K562 (cell line): Measurements from ENCODE around the gene CHD6. TPM values are rescaled to one million over a fixed set of nuclear protein-coding genes. Genes with fewer than 3 reads are reported as not detected.

Experiments
- GTF2F1 ChIP-seq: IDR thresholded peaks from 2 replicates; pipeline ENCODE4 v1.6.1; 2011; ENCODE audit warnings: low read depth, low read length, improper control_type of control experiment
- MCM7 ChIP-seq, 2 experiments: fragments of 450-650 bp; IDR thresholded peaks; 2 replicates each; pipeline ENCODE4 v1.6.1; 2016 to 2018
- NFE2L1 ChIP-seq: fragments of 450-650 bp; IDR thresholded peaks from 2 replicates; pipeline ENCODE4 v1.6.1; 2016; ENCODE audit warnings: missing genetic modification characterization, low read depth, mild to moderate bottlenecking, missing compliant biosample characterization, moderate library complexity, borderline replicate concordance
- NONO ChIP-seq, 2 experiments: fragments of 200-400 bp in 1 of 2; fragments of 450-650 bp in 1 of 2; formaldehyde crosslinking in 1 of 2; IDR thresholded peaks; 2 replicates each; pipeline ENCODE4 v1.6.1; 2017; ENCODE audit warnings: low read depth in 2 of 2, mild to moderate bottlenecking in 2 of 2, moderate library complexity in 2 of 2, low read length in 1 of 2
- RBBP5 ChIP-seq: fragments of 200-600 bp; sonication (generic); IDR thresholded peaks from 2 replicates; pipeline ENCODE4 v1.6.1; 2012; ENCODE audit warnings: borderline replicate concordance, mild to moderate bottlenecking, low read length, control low read depth, inconsistent platforms; ENCODE audit not compliant: insufficient read depth, poor library complexity, severe bottlenecking
- RBM14 ChIP-seq: fragments of 200-400 bp; formaldehyde crosslinking; IDR thresholded peaks from 2 replicates; pipeline ENCODE4 v1.6.1; 2018; ENCODE audit warnings: low read depth, mild to moderate bottlenecking, low read length, moderate library complexity, borderline replicate concordance; ENCODE audit not compliant: insufficient read depth
- SRSF3 ChIP-seq: fragments of 200-400 bp; formaldehyde crosslinking; IDR thresholded peaks from 2 replicates; pipeline ENCODE4 v1.6.1; 2016; ENCODE audit warnings: mild to moderate bottlenecking, low read length, moderate library complexity; ENCODE audit not compliant: insufficient read depth
- ZFX ChIP-seq: sonication (generic); formaldehyde crosslinking; IDR thresholded peaks from 2 replicates; pipeline ENCODE4 v1.8.0; 2022; ENCODE audit warnings: mild to moderate bottlenecking, missing genetic modification reagents, moderate library complexity
- ZNF140 ChIP-seq: fragments of 250-450 bp; sonication (Bioruptor Pico); IDR thresholded peaks from 2 replicates; pipeline ENCODE4 v1.8.0; 2021; ENCODE audit warnings: moderate library complexity, mild to moderate bottlenecking, inconsistent platforms
- ZNF282 ChIP-seq: sonication (generic); formaldehyde crosslinking; IDR thresholded peaks from 2 replicates; pipeline ENCODE4 v1.8.1; 2023; ENCODE audit warnings: missing genetic modification reagents
- ZNF586 ChIP-seq: fragments of 450-650 bp; formaldehyde crosslinking; conservative IDR thresholded peaks from 2 replicates; pipeline ENCODE4 v1.4.0; 2020; ENCODE audit warnings: mild to moderate bottlenecking, moderate library complexity
- polyA plus RNA-seq, 8 experiments: library from polyadenylated mRNA; depleted of rRNA in 4 of 8; stranded (reverse) in 5 of 8; unstranded in 3 of 8; fragments of >200 nt; fragmentation: Nextera tagmentation in 2 of 8; fragmentation: Illumina TruSeq in 1 of 8; extraction: Ambion mirVana in 2 of 8; extraction: Trizol in 1 of 8; gene quantifications; 2 replicates each; pipeline versions ENCODE4 v1.2.1 to v1.2.3, GENCODE V29; 2011 to 2014; ENCODE audit warnings: inconsistent platforms in 1 of 8, missing spikeins in 1 of 8
- total RNA-seq, 7 experiments: library from RNA; depleted of rRNA in 6 of 7; stranded (reverse); fragments of >200 nt in 6 of 7; fragmentation: Illumina TruSeq in 2 of 7; extraction: Trizol in 2 of 7; gene quantifications; 2 replicates each; pipeline versions ENCODE4 v1.2.1 to v1.2.3, GENCODE V29; 2011 to 2021; ENCODE audit warnings: low replicate concordance in 1 of 7
- TF ChIP-seq, protein P1 (sequence below): fragments of 450-650 bp; IDR thresholded peaks from 2 replicates; pipeline ENCODE4 v1.7.1; 2018; ENCODE audit warnings: mild to moderate bottlenecking, low read depth; ENCODE audit not compliant: partially characterized antibody
- TF ChIP-seq, protein P2 (sequence below): IDR thresholded peaks from 2 replicates; pipeline ENCODE4 v1.6.1; 2014; ENCODE audit warnings: antibody characterized with exemption
- TF ChIP-seq, protein P3 (sequence below): sonication (generic); formaldehyde crosslinking; IDR thresholded peaks from 2 replicates; pipeline ENCODE4 v1.8.0; 2022; ENCODE audit warnings: missing genetic modification reagents, mild to moderate bottlenecking, moderate library complexity, borderline replicate concordance
- TF ChIP-seq, protein P4 (sequence below), 2 experiments: IDR thresholded peaks in 1 of 2; conservative IDR thresholded peaks in 1 of 2; 2 replicates each; pipeline ENCODE4 v1.6.1; 2016; ENCODE audit warnings: low read depth in 2 of 2, mild to moderate bottlenecking in 1 of 2, missing compliant biosample characterization in 1 of 2, missing genetic modification characterization in 1 of 2, moderate library complexity in 1 of 2
- TF ChIP-seq, protein P5 (sequence below): sonication (generic); formaldehyde crosslinking; IDR thresholded peaks from 2 replicates; pipeline ENCODE4 v1.8.0; 2022; ENCODE audit warnings: mild to moderate bottlenecking, missing genetic modification reagents

Gene CHD6
- total and polyA plus RNA-seq, 9 of the 15 experiments (the other 6 are each of a cell fraction or from before 2014, with no cell fraction given): 3.9 to 24.2 (median 12.8) TPM

DNA sequence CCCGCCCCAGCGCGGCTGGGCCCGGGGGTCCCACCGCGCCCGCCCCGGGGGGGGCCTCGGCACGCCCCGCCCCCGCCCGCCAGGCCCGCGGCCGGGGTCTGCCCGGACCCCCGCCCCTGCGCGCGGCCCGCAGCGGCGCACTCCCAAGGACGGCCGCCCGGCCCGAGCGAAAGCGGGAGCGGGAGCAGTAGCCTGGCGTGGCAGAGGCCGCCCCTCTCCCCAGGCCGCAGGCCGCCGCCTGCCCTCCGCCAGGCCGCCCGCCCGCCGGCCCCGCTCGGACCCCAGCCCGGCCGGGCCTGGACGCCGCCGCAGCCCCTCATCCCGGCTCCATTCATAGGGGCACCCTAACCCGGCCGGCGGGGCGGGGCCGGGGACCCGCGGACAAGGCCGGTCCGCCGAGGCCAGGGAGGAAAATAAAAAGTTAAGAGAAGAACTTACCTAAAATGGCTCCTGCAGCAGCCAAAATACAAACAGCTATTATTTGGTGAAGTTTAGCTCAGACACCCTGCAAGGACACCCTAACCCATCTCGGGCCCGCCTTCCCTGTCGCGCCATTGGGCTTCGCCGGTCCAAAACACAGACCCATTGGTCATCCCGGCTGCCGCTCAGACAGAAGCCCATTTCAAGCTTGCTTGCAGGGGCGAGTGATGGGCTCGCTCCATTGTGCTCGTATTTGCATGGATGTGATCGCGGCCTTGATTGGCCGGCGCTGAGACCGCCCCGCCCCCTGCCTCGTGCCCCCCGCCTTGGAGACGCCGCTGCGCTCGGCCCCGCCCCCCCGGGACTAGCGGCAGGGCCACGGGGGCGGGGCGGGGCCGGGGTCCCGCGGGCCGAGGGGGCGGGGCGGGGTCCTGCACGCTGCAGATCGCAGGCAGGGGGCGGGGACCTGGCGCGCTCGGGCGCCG lies at the start of gene CHD6 (continued):
- TF ChIP-seq, protein P1, sequence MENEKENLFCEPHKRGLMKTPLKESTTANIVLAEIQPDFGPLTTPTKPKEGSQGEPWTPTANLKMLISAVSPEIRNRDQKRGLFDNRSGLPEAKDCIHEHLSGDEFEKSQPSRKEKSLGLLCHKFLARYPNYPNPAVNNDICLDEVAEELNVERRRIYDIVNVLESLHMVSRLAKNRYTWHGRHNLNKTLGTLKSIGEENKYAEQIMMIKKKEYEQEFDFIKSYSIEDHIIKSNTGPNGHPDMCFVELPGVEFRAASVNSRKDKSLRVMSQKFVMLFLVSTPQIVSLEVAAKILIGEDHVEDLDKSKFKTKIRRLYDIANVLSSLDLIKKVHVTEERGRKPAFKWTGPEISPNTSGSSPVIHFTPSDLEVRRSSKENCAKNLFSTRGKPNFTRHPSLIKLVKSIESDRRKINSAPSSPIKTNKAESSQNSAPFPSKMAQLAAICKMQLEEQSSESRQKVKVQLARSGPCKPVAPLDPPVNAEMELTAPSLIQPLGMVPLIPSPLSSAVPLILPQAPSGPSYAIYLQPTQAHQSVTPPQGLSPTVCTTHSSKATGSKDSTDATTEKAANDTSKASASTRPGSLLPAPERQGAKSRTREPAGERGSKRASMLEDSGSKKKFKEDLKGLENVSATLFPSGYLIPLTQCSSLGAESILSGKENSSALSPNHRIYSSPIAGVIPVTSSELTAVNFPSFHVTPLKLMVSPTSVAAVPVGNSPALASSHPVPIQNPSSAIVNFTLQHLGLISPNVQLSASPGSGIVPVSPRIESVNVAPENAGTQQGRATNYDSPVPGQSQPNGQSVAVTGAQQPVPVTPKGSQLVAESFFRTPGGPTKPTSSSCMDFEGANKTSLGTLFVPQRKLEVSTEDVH: no peak
- TF ChIP-seq, protein P2, sequence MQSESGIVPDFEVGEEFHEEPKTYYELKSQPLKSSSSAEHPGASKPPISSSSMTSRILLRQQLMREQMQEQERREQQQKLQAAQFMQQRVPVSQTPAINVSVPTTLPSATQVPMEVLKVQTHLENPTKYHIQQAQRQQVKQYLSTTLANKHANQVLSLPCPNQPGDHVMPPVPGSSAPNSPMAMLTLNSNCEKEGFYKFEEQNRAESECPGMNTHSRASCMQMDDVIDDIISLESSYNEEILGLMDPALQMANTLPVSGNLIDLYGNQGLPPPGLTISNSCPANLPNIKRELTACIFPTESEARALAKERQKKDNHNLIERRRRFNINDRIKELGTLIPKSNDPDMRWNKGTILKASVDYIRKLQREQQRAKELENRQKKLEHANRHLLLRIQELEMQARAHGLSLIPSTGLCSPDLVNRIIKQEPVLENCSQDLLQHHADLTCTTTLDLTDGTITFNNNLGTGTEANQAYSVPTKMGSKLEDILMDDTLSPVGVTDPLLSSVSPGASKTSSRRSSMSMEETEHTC: no peak
- TF ChIP-seq NONO (IDR thresholded peaks at IDR 0.05; ENCODE audit: low read depth in 2 of 2, low read length in 1 of 2): peak in 1 of 2 experiments; percentile 68; a peak in 1 of 4 replicates
- TF ChIP-seq GTF2F1: no peak
- no peak for TF ChIP-seq ZNF586
- peak; percentile 83 for TF ChIP-seq RBBP5
- TF ChIP-seq RBM14: no peak
- TF ChIP-seq SRSF3: no peak
- no peak for TF ChIP-seq ZNF140 (CRISPR knock-in tag)
- no peak for TF ChIP-seq NFE2L1 (tag)
- TF ChIP-seq, protein P3, sequence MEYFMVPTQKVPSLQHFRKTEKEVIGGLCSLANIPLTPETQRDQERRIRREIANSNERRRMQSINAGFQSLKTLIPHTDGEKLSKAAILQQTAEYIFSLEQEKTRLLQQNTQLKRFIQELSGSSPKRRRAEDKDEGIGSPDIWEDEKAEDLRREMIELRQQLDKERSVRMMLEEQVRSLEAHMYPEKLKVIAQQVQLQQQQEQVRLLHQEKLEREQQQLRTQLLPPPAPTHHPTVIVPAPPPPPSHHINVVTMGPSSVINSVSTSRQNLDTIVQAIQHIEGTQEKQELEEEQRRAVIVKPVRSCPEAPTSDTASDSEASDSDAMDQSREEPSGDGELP (CRISPR knock-in tag): peak; percentile 39; the same call in 1 of the 2 replicates
- no peak for TF ChIP-seq MCM7 (IDR thresholded peaks at IDR 0.05)
- peak; percentile 60; the same call in 1 of the 2 replicates for TF ChIP-seq ZFX (CRISPR knock-in tag)
- TF ChIP-seq, protein P4, sequence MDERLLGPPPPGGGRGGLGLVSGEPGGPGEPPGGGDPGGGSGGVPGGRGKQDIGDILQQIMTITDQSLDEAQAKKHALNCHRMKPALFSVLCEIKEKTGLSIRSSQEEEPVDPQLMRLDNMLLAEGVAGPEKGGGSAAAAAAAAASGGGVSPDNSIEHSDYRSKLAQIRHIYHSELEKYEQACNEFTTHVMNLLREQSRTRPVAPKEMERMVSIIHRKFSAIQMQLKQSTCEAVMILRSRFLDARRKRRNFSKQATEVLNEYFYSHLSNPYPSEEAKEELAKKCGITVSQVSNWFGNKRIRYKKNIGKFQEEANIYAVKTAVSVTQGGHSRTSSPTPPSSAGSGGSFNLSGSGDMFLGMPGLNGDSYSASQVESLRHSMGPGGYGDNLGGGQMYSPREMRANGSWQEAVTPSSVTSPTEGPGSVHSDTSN (CRISPR knock-in tag; IDR thresholded peaks at IDR 0.05; ENCODE audit: low read depth): peak; percentile 98
- TF ChIP-seq, protein P4 (tag; conservative IDR thresholded peaks at IDR 0.05; ENCODE audit: low read depth): peak; percentile 100
- TF ChIP-seq, protein P5, sequence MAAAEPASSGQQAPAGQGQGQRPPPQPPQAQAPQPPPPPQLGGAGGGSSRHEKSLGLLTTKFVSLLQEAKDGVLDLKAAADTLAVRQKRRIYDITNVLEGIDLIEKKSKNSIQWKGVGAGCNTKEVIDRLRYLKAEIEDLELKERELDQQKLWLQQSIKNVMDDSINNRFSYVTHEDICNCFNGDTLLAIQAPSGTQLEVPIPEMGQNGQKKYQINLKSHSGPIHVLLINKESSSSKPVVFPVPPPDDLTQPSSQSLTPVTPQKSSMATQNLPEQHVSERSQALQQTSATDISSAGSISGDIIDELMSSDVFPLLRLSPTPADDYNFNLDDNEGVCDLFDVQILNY (CRISPR knock-in tag): no peak
- TF ChIP-seq ZNF282 (CRISPR knock-in tag): no peak
